SW 1271 (cell line): ENCODE results near the gene RNF175.

Source experiments
- DNase-seq, 2 experiments: peaks; one replicate each; lab custom pipeline; 2025; lab: John Stamatoyannopoulos, UW

Gene RNF175

GRCh38 chr4:153785910-153786721 lies 26.3 kb upstream of the RNF175 start:
- DNase-seq: peak in 1 of 2 experiments; percentile 25

- no peak for DNase-seq
These were observed 24.4 kb upstream of the RNF175 start for GRCh38 chr4:153784166-153784699.

- no peak for DNase-seq
These were observed 22.8 kb upstream of the RNF175 start for GRCh38 chr4:153782581-153782980.

- DNase-seq: no peak
These were observed 22.0 kb upstream of the RNF175 start for GRCh38 chr4:153781717-153782416.

- no peak for DNase-seq
These were observed 21.5 kb upstream of the RNF175 start for GRCh38 chr4:153781280-153781679.

- no peak for DNase-seq
These were observed 21.1 kb upstream of the RNF175 start for GRCh38 chr4:153780876-153781275.

GRCh38 chr4:153780221-153780620 lies 20.4 kb upstream of the RNF175 start:
- DNase-seq: no peak

GRCh38 chr4:153778383-153778782 lies 18.6 kb upstream of the RNF175 start:
- DNase-seq: no peak

- DNase-seq: no peak
These were observed 17.6 kb upstream of the RNF175 start for GRCh38 chr4:153777421-153777820.

- DNase-seq: no peak
These were observed 16.8 kb upstream of the RNF175 start for GRCh38 chr4:153776601-153777000.

- DNase-seq: no peak
These were observed 13.4 kb upstream of the RNF175 start for GRCh38 chr4:153773236-153773690.

- DNase-seq: no peak
These were observed 11.2 kb upstream of the RNF175 start for GRCh38 chr4:153771046-153771445.

GRCh38 chr4:153766758-153767157 lies 6.9 kb upstream of the RNF175 start:
- DNase-seq: no peak

- no peak for DNase-seq
These were observed 6.1 kb upstream of the RNF175 start for GRCh38 chr4:153765894-153766293.

- DNase-seq: no peak
These were observed 5.0 kb upstream of the RNF175 start for GRCh38 chr4:153764601-153765368.

- peak in 1 of 2 experiments; percentile 4 for DNase-seq
These were observed 3.6 kb upstream of the RNF175 start for GRCh38 chr4:153763404-153763803.

- DNase-seq: no peak
These were observed 977 bp downstream of the RNF175 start for GRCh38 chr4:153758688-153759406.

- no peak for DNase-seq
These were observed 1.7 kb downstream of the RNF175 start for GRCh38 chr4:153758136-153758535.

- DNase-seq: no peak
These were observed 2.4 kb downstream of the RNF175 start for GRCh38 chr4:153757407-153757806.

GRCh38 chr4:153755186-153755585 lies 4.6 kb downstream of the RNF175 start:
- DNase-seq: no peak

GRCh38 chr4:153750197-153750817 lies 9.5 kb downstream of the RNF175 start:
- DNase-seq: peak; percentile 26 to 27
